Stomach (tissue), 9 donors: Measurements from ENCODE around the gene TRIM14. TPM values are rescaled to one million over a fixed set of nuclear protein-coding genes. Genes with fewer than 3 reads are reported as not detected.

Source experiments
- DNase-seq, 2 donors: peaks; one replicate each; pipeline versions ENCODE4 v3.0.0 to v3.0.0-alpha.2; 2013 to 2019
- H3K27ac ChIP-seq, 5 donors: fragments of 200-600 bp in 4 of 5; sonication (generic) in 4 of 5; one replicate each; pipeline ENCODE4 v1.5.1; 2013 to 2019; ENCODE audit warnings: mild to moderate bottlenecking in 1 of 5, moderate library complexity in 1 of 5
- H3K27me3 ChIP-seq, 3 donors: fragments of 200-600 bp; sonication (generic); one replicate each; pipeline ENCODE4 v1.5.1; 2017 to 2019; ENCODE audit warnings: mixed run types in 1 of 3
- H3K36me3 ChIP-seq, 4 donors: fragments of 200-600 bp; sonication (generic); 1 replicate in 3 of 4; 2 replicates in 1 of 4; pipeline ENCODE4 v1.5.1; 2016 to 2019
- H3K4me1 ChIP-seq, 4 donors: fragments of 200-600 bp; sonication (generic); one replicate each; pipeline ENCODE4 v1.5.1; 2016 to 2019
- H3K4me3 ChIP-seq, 4 donors: fragments of 200-600 bp; sonication (generic) in 3 of 4; one replicate each; pipeline ENCODE4 v1.5.1; 2016 to 2019; ENCODE audit warnings: mild to moderate bottlenecking in 1 of 4
- H3K9me3 ChIP-seq, 4 donors: fragments of 200-600 bp; sonication (generic); one replicate each; pipeline ENCODE4 v1.5.1; 2016 to 2019
- EP300 ChIP-seq: sonication (generic); formaldehyde crosslinking; IDR thresholded peaks from one replicate; pipeline ENCODE4 v1.6.1; 2017; ENCODE audit warnings: antibody characterized with exemption
- POLR2A ChIP-seq, 4 donors: fragments of 450-650 bp; IDR thresholded peaks; one replicate each; pipeline ENCODE4 v1.6.1; 2016; ENCODE audit warnings: antibody characterized with exemption in 4 of 4, control low read depth in 2 of 4, mild to moderate bottlenecking in 1 of 4, moderate library complexity in 1 of 4
- POLR2AphosphoS5 ChIP-seq, 3 donors: sonication (generic); formaldehyde crosslinking; IDR thresholded peaks; one replicate each; pipeline ENCODE4 v1.6.1; 2016; ENCODE audit warnings: antibody characterized with exemption in 3 of 3
- WGBS, 5 donors: extraction: QIAGEN DNeasy Blood & Tissue Kit in 3 of 5; methylation state at CpG; one replicate each; pipeline versions ENCODE4 v1.1.5 to v1.1.7; 2013 to 2018; 5-methylcytosine and 5-hydroxymethylcytosine counted together
- intact Hi-C: fragments of 100-400 bp; cut with DNase I; formaldehyde crosslinking; loops from one replicate; pipeline ENCODE4 v1.15.1; 2023; ENCODE audit warnings: low total_unique reads
- polyA plus RNA-seq, 3 donors: library from polyadenylated mRNA; stranded (reverse); fragments of 200-250 nt; gene quantifications; one replicate each; pipeline ENCODE4 v1.2.3, GENCODE V29; 2013
- total RNA-seq, 5 donors: library from RNA; depleted of rRNA; stranded (reverse); fragments of >200 nt; gene quantifications; one replicate each; pipeline versions ENCODE4 v1.1.0 to v1.2.3, GENCODE V29; 2014 to 2016
- TF ChIP-seq, protein P1 (sequence below), 7 experiments: fragments of 450-650 bp in 4 of 7; fragments of 200-600 bp in 3 of 7; sonication (generic) in 3 of 7; IDR thresholded peaks; one replicate each; pipeline ENCODE4 v1.5.1; 2016 to 2019; ENCODE audit warnings: antibody characterized with exemption in 7 of 7, control low read depth in 2 of 7, mild to moderate bottlenecking in 1 of 7
- donor health status: healthy with polysubstance abuse.
- donor health status: Bipolar disorder and iron deficiency.
- donor health status: healthy.

The TRIM14 gene
- total and polyA plus RNA-seq, 8 donors = 4.7 to 249 (median 10.7) TPM

- WGBS, 5 donors = 92 to 96% (median 96%) methylated on average over 10 of the region's 10 CpGs
- H3K27ac ChIP-seq = no peak overlapping the region
- no peaks in the 10 kb centered on the region for H3K27me3 ChIP-seq
- TF ChIP-seq POLR2A (IDR thresholded peaks at IDR 0.05) (no peak), POLR2AphosphoS5 (IDR thresholded peaks at IDR 0.05) (no peak), EP300 (no peak)
- TF ChIP-seq, protein P1, sequence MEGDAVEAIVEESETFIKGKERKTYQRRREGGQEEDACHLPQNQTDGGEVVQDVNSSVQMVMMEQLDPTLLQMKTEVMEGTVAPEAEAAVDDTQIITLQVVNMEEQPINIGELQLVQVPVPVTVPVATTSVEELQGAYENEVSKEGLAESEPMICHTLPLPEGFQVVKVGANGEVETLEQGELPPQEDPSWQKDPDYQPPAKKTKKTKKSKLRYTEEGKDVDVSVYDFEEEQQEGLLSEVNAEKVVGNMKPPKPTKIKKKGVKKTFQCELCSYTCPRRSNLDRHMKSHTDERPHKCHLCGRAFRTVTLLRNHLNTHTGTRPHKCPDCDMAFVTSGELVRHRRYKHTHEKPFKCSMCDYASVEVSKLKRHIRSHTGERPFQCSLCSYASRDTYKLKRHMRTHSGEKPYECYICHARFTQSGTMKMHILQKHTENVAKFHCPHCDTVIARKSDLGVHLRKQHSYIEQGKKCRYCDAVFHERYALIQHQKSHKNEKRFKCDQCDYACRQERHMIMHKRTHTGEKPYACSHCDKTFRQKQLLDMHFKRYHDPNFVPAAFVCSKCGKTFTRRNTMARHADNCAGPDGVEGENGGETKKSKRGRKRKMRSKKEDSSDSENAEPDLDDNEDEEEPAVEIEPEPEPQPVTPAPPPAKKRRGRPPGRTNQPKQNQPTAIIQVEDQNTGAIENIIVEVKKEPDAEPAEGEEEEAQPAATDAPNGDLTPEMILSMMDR (IDR thresholded peaks at IDR 0.05) = no peak
- DNase-seq = no peak
- peaks cover 0 to 10% (median 0%) of the 10 kb centered on the region in 4 donors for H3K36me3 ChIP-seq
- H3K9me3 ChIP-seq = no peaks in the 10 kb centered on the region
- intact Hi-C loops = no loop called here
- H3K4me3 ChIP-seq = no peak overlapping the region
- H3K4me1 ChIP-seq = peaks cover 0 to 14% (median 3%) of the 10 kb centered on the region in 4 donors
Measured at GRCh38 chr9:98157372-98157771, 38.4 kb upstream of the TRIM14 start.

GRCh38 chr9:98154678-98155077, 35.7 kb upstream of the TRIM14 start:
- Histone ChIP-seq H3K27ac (no peak overlapping the region), H3K4me3 (no peak overlapping the region), H3K36me3 (peaks cover 0 to 10% (median 0%) of the 10 kb centered on the region in 4 donors), H3K4me1 (peaks cover 0 to 18% (median 3%) of the 10 kb centered on the region in 4 donors), H3K9me3 (no peaks in the 10 kb centered on the region), H3K27me3 (no peaks in the 10 kb centered on the region)
- DNase-seq = peak in 1 of 2 donors; percentile 32
- WGBS, 5 donors = 64 to 87% (median 78%) methylated on average over 2 of the region's 2 CpGs
- no peak for TF ChIP-seq POLR2AphosphoS5 (IDR thresholded peaks at IDR 0.05)
- TF ChIP-seq, protein P1 (IDR thresholded peaks at IDR 0.05) = no peak
- TF ChIP-seq EP300 = no peak
- TF ChIP-seq POLR2A (IDR thresholded peaks at IDR 0.05) = no peak
- intact Hi-C loops = no loop called here

DNA sequence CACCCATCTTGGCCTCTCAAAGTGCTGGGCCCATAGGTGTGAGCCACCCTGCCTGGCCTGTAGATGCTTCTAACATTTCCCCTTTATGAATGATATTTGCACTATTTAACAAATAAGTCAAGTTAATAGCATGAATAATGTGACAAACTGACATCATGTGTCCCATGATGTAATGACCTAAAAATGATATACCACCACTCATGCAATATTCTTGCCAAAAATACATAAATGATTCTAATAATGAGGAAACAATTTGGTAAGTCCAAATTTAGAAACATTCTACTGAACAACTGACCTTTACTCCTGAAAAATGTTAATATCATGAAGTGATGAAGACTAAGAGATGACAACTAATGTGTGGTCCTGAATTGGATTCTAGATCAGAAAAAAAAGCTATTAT, 33.5 kb upstream of the TRIM14 start:
- no peak overlapping the region for H3K4me3 ChIP-seq
- DNase-seq = no peak
- no peak for TF ChIP-seq POLR2AphosphoS5 (IDR thresholded peaks at IDR 0.05)
- TF ChIP-seq, protein P1 (IDR thresholded peaks at IDR 0.05) = no peak
- TF ChIP-seq POLR2A (IDR thresholded peaks at IDR 0.05) = no peak
- no peak for TF ChIP-seq EP300
- no peaks in the 10 kb centered on the region for H3K9me3 ChIP-seq
- H3K4me1 ChIP-seq = peaks cover 0 to 4% (median 0%) of the 10 kb centered on the region in 4 donors
- H3K27ac ChIP-seq = no peak overlapping the region
- H3K27me3 ChIP-seq = no peaks in the 10 kb centered on the region
- peaks cover 0 to 10% (median 0%) of the 10 kb centered on the region in 4 donors for H3K36me3 ChIP-seq
- intact Hi-C loops = no loop called here

DNA sequence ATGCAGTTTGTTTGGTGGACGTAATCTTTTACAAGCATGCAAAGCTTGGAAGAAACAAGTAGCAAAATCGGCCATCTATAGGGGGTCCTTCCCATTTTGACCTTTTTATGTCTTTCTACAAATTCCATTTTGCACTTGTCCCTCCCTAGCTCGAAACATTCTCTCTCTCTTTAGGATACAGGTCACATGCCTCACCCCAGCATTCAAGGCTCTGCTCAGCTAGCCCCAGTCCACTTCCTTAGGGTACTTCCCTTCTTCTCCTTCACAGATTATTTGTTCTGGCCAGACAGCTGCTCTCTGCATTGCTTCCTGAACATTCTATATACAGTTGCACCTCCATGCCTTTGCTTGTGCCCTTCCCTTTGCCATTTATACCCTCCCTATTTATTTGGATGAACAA, 31.7 kb upstream of the TRIM14 start:
- no peaks in the 10 kb centered on the region for H3K9me3 ChIP-seq
- H3K27me3 ChIP-seq = no peaks in the 10 kb centered on the region
- no peaks in the 10 kb centered on the region for H3K36me3 ChIP-seq
- peaks cover 6 to 18% (median 10%) of the 10 kb centered on the region in 4 donors for H3K4me1 ChIP-seq
- no peak overlapping the region for H3K4me3 ChIP-seq
- 79 to 89% (median 85%) methylated on average over 3 of the region's 3 CpGs for WGBS, 5 donors
- intact Hi-C loops = no loop called here
- no peak for DNase-seq
- no peak overlapping the region for H3K27ac ChIP-seq
- TF ChIP-seq, protein P1 (IDR thresholded peaks at IDR 0.05) = no peak
- no peak for TF ChIP-seq POLR2A (IDR thresholded peaks at IDR 0.05)
- TF ChIP-seq EP300 = no peak
- no peak for TF ChIP-seq POLR2AphosphoS5 (IDR thresholded peaks at IDR 0.05)
